WTC11 (cell line): ENCODE results near the gene CARM1.

ENCODE experiments used
- CTCF ChIP-seq: fragments of 200-600 bp; IDR thresholded peaks from 2 replicates; pipeline ENCODE4 v1.8.0; 2022; ENCODE audit warnings: antibody characterized with exemption
- ETV6 ChIP-seq: sonication (generic); formaldehyde crosslinking; IDR thresholded peaks from 2 replicates; pipeline ENCODE4 v1.8.1; 2022; ENCODE audit warnings: mild to moderate bottlenecking, missing genetic modification reagents
- GABPB1 ChIP-seq: sonication (generic); formaldehyde crosslinking; IDR thresholded peaks from 2 replicates; pipeline ENCODE4 v1.8.1; 2023; ENCODE audit warnings: mild to moderate bottlenecking, missing genetic modification reagents
- HMGXB4 ChIP-seq: sonication (generic); formaldehyde crosslinking; IDR thresholded peaks from 2 replicates; pipeline ENCODE4 v1.8.1; 2023; ENCODE audit warnings: mild to moderate bottlenecking, moderate library complexity, missing genetic modification reagents
- MXD4 ChIP-seq: fragments of 250-450 bp; sonication (Bioruptor Pico); IDR thresholded peaks from 2 replicates; pipeline ENCODE4 v1.8.0; 2021; ENCODE audit warnings: mild to moderate bottlenecking, moderate library complexity, borderline replicate concordance
- TEAD4 ChIP-seq: sonication (generic); formaldehyde crosslinking; IDR thresholded peaks from 2 replicates; pipeline ENCODE4 v1.8.0; 2022; ENCODE audit warnings: mild to moderate bottlenecking, missing genetic modification reagents

DNA sequence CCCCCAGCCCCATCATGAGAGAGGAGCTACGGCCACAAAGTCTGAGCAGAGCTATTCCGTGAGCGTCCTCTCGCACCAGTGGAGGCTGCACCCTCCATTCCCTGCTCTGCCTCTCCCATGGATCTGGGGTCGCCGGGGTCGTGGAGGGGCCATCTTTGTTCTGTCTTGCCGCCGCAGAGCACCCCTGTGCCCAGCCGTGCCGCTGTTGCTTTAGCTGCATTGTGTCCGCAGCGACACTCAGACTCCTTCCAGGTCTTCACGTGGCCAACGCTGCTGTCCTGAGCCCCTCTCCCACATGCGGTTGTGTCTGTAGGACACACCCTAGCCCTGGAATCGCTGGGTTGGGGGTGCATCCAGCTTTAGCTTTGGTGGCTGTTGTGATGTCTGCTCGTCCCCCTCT is 41.3 kb downstream of the CARM1 start:
- TF ChIP-seq ETV6 (CRISPR knock-in tag), result no peak
- TF ChIP-seq CTCF, result no peak
- TF ChIP-seq HMGXB4, result no peak
- no peak for TF ChIP-seq MXD4 (CRISPR knock-in tag)
- no peak for TF ChIP-seq GABPB1 (CRISPR knock-in tag)
- TF ChIP-seq TEAD4 (CRISPR knock-in tag), result no peak
